ENCODE data around the gene SARDH. TPM values are rescaled to one million over a fixed set of nuclear protein-coding genes. Genes with fewer than 3 reads are reported as not detected.

Gene SARDH
- total and polyA plus RNA-seq, 2 donors (not counting 3 experiments of a cell fraction or from before 2014, with no cell fraction given): 0.19 to 0.44 TPM

DNA sequence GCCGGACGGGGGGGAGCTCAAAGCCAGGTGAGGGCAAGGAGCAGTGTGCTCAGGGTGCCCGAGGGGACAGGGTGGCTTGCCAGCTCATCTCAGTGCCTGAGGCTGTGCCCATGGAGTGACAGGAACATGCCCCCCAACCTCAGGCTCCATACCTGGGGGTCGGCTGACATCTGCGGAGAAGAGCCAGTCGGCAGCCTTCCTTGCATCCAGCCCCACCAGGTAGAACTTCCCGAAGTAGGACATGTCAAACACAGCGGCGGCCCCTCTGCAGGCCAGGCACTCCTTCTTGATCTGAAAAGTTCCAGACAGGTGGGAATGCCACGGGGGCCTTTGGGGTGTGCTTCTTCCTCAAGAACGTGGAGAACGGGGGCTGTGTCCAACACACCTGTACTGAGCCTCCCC lies 42.1 kb downstream of the SARDH start:
- H3K36me3 ChIP-seq (ENCODE audit: control insufficient read depth in 2 of 2, extremely low read depth in 1 of 2, insufficient read depth in 2 of 2, low read length in 2 of 2): no peaks in the 10 kb centered on the region

DNA sequence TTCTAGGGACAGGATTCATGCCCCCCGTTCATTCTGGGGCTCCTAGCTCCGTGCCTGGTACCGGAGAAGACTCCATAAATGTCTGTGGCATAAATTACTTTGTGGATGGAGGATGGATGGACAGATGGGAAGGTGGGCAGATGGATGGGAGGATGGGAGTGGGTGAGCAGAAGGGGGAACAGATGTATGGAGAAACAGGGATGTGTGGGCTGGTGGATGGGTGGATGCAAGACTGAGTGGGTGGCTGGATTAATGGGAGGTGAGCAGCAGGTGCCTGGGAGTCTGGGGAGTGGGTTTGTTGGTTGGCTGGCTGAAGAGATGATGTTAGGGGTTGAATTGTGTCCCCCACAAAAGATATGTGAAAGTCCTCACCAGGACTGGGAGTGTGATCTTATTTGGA lies 43.5 kb downstream of the SARDH start:
- H3K4me3 ChIP-seq (replicated peaks in 1 of 3; ENCODE audit: insufficient read depth in 1 of 3, low read depth in 1 of 3, low read length in 3 of 3): no peak overlapping the region
- no TSS peak for BruUV-seq (replicated peaks)
- no peaks in the 10 kb centered on the region for H3K79me2 ChIP-seq (ENCODE audit: control insufficient read depth, insufficient read depth, low read length)
- intact Hi-C loops (cut with micrococcal nuclease): no loop called here
- no peak for FAIRE-seq
- no peak for TF ChIP-seq POLR2AphosphoS5 (IDR thresholded peaks at IDR 0.05; ENCODE audit: insufficient read depth, low read depth, low read length)
- TF ChIP-seq MAX (IDR thresholded peaks at IDR 0.05; ENCODE audit: insufficient read depth, insufficient read length): no peak
- TF ChIP-seq FOS (IDR thresholded peaks at IDR 0.05; ENCODE audit: borderline replicate concordance, insufficient read depth, low read length): no peak
- no peak for TF ChIP-seq EZH2 (IDR thresholded peaks at IDR 0.05; ENCODE audit: borderline replicate concordance, low read depth, low read length, severe bottlenecking)
- no peak for TF ChIP-seq JUN (IDR thresholded peaks at IDR 0.05; ENCODE audit: borderline replicate concordance, insufficient read depth, insufficient read length, low read depth)
- no peak for TF ChIP-seq GATA2 (IDR thresholded peaks at IDR 0.05; ENCODE audit: insufficient read depth, insufficient read length, low read depth, low read length)
- TF ChIP-seq CTCF (IDR thresholded peaks at IDR 0.05; ENCODE audit: extremely low read depth in 1 of 2, insufficient read depth in 1 of 2, low read depth in 1 of 2, low read length in 2 of 2): no peak
- TF ChIP-seq MYC (IDR thresholded peaks at IDR 0.05; ENCODE audit: low read depth, low read length): no peak
- TF ChIP-seq POLR2A (IDR thresholded peaks at IDR 0.05; ENCODE audit: low read depth, low read length): no peak
- dilution Hi-C loops (cut with MboI; ENCODE audit: extremely low pct_ligation_motif_present, low sequenced_read_pairs): no loop called here
- H3K4me1 ChIP-seq (ENCODE audit: control insufficient read depth, extremely low read depth, insufficient read depth, low read length): no peaks in the 10 kb centered on the region
- H3K27me3 ChIP-seq (ENCODE audit: control insufficient read depth in 2 of 2, insufficient read depth in 2 of 2, low read length in 2 of 2): peaks cover 0 to 12% of the 10 kb centered on the region in 2 experiments
- H3K9me1 ChIP-seq (replicated peaks; ENCODE audit: control insufficient read depth, extremely low read depth, insufficient read depth, low read length): no peaks in the 10 kb centered on the region
- POLR2A ChIA-PET: no interaction called here
- CTCF ChIA-PET: no interaction called here
- no peaks in the 10 kb centered on the region for H3K36me3 ChIP-seq (ENCODE audit: control insufficient read depth in 2 of 2, extremely low read depth in 1 of 2, insufficient read depth in 2 of 2, low read length in 2 of 2)
- no peak overlapping the region for H3K4me2 ChIP-seq (ENCODE audit: insufficient read depth, low read length)
- H4K20me1 ChIP-seq (replicated peaks; ENCODE audit: control insufficient read depth, extremely low read depth, insufficient read depth, low read length): no peaks in the 10 kb centered on the region
- H3K9ac ChIP-seq (replicated peaks; ENCODE audit: extremely low read depth, insufficient read depth, low read length): no peak overlapping the region
- H3K9me3 ChIP-seq (replicated peaks; ENCODE audit: control insufficient read depth, insufficient read depth, low read length): no peaks in the 10 kb centered on the region
- no peak for DNase-seq (ENCODE audit: low read depth, low spot score)
- no peak overlapping the region for H3K27ac ChIP-seq (ENCODE audit: insufficient read depth, low read depth, low read length)
- no peak overlapping the region for H2AFZ ChIP-seq (ENCODE audit: low read depth, low read length)

More for the DNA sequence above, 42.1 kb downstream of the SARDH start:
- peaks cover 0 to 12% of the 10 kb centered on the region in 2 experiments for H3K27me3 ChIP-seq (ENCODE audit: control insufficient read depth in 2 of 2, insufficient read depth in 2 of 2, low read length in 2 of 2)
- BruUV-seq (replicated peaks): no TSS peak
- H3K9me3 ChIP-seq (replicated peaks; ENCODE audit: control insufficient read depth, insufficient read depth, low read length): no peaks in the 10 kb centered on the region
- H2AFZ ChIP-seq (ENCODE audit: low read depth, low read length): no peak overlapping the region
- POLR2A ChIA-PET: no interaction called here
- no peak overlapping the region for H3K4me2 ChIP-seq (ENCODE audit: insufficient read depth, low read length)
- H3K4me1 ChIP-seq (ENCODE audit: control insufficient read depth, extremely low read depth, insufficient read depth, low read length): no peaks in the 10 kb centered on the region
- intact Hi-C loops (cut with micrococcal nuclease) (no loop called here), dilution Hi-C loops (cut with MboI; ENCODE audit: extremely low pct_ligation_motif_present, low sequenced_read_pairs) (no loop called here)
- no peak overlapping the region for H3K27ac ChIP-seq (ENCODE audit: insufficient read depth, low read depth, low read length)
- no peak overlapping the region for H3K9ac ChIP-seq (replicated peaks; ENCODE audit: extremely low read depth, insufficient read depth, low read length)
- no peak for DNase-seq (ENCODE audit: low read depth, low spot score)
- no peak overlapping the region for H3K4me3 ChIP-seq (replicated peaks in 1 of 3; ENCODE audit: insufficient read depth in 1 of 3, low read depth in 1 of 3, low read length in 3 of 3)
- TF ChIP-seq GATA2 (IDR thresholded peaks at IDR 0.05; ENCODE audit: insufficient read depth, insufficient read length, low read depth, low read length): no peak
- no peak for TF ChIP-seq MAX (IDR thresholded peaks at IDR 0.05; ENCODE audit: insufficient read depth, insufficient read length)
- TF ChIP-seq POLR2A (IDR thresholded peaks at IDR 0.05; ENCODE audit: low read depth, low read length): no peak
- no peak for TF ChIP-seq EZH2 (IDR thresholded peaks at IDR 0.05; ENCODE audit: borderline replicate concordance, low read depth, low read length, severe bottlenecking)
- no peak for TF ChIP-seq MYC (IDR thresholded peaks at IDR 0.05; ENCODE audit: low read depth, low read length)
- TF ChIP-seq FOS (IDR thresholded peaks at IDR 0.05; ENCODE audit: borderline replicate concordance, insufficient read depth, low read length): no peak
- no peaks in the 10 kb centered on the region for H4K20me1 ChIP-seq (replicated peaks; ENCODE audit: control insufficient read depth, extremely low read depth, insufficient read depth, low read length)
- no peaks in the 10 kb centered on the region for H3K9me1 ChIP-seq (replicated peaks; ENCODE audit: control insufficient read depth, extremely low read depth, insufficient read depth, low read length)
- CTCF ChIA-PET: no interaction called here
- no peaks in the 10 kb centered on the region for H3K79me2 ChIP-seq (ENCODE audit: control insufficient read depth, insufficient read depth, low read length)
- FAIRE-seq: no peak
